Measurements from ENCODE around the gene CABP5. TPM values are rescaled to one million over a fixed set of nuclear protein-coding genes. Genes with fewer than 3 reads are reported as not detected.
"Not testable (repeated sequence)": the region's sequence is repeated elsewhere in the genome, so short reads cannot be mapped to it uniquely, and the experiment has no call there.

CABP5 gene
- not detected in 2 replicates for total RNA-seq (2014; rRNA removed; shearing (Covaris generic))

GRCh38 chr19:48043675-48044258, at the start of gene CABP5:
Gene CABP5, minus strand, starts transcription at chr19:48044079. Its CDS starts 157 bp downstream, at chr19:48043922.
- H3K27me3 ChIP-seq, result no peaks in the 10 kb centered on the region
- H3K36me3 ChIP-seq, result no peaks in the 10 kb centered on the region
- no peaks in the 10 kb centered on the region for H3K4me1 ChIP-seq
- no peak for DNase-seq
- no peaks in the 10 kb centered on the region for H3K9me3 ChIP-seq (replicated peaks)
- no peak within 1 kb of the TSS for H3K4me3 ChIP-seq
- no peak within 1 kb of the TSS for H3K27ac ChIP-seq

DNA sequence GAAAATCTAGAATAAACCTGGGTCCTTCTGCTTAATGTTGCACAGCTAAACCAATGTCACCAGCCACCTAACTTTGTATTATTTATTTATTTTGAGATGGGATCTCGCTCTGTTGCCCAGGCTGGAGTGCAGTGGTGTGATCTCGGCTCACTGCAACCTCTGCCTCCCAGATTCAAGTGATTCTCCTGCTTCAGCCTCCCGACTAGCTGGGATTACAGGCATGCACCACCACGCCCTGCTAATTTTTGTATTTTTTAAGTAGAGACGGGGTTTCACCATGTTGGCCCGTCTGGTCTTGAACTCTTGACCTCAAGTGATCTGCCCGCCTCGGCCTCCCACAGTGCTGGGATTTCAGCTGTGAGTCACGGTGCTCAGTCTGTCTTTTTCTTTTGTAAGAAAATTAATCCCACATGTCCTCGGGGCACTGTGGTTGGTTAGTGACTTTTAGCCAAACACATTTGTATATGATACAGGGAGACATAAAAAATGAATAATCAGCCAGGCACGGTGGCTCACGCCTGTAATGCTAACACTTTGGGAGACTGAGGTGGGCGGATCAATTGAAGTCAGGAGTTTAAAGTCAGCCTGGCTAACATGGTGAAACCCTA, 47.3 kb upstream of the CABP5 start:
- H3K27ac ChIP-seq; H3K27me3 ChIP-seq; H3K4me1 ChIP-seq; H3K9me3 ChIP-seq (replicated peaks); H3K36me3 ChIP-seq; H3K4me3 ChIP-seq: not testable (repeated sequence)
- DNase-seq, result peak; percentile 71

DNA sequence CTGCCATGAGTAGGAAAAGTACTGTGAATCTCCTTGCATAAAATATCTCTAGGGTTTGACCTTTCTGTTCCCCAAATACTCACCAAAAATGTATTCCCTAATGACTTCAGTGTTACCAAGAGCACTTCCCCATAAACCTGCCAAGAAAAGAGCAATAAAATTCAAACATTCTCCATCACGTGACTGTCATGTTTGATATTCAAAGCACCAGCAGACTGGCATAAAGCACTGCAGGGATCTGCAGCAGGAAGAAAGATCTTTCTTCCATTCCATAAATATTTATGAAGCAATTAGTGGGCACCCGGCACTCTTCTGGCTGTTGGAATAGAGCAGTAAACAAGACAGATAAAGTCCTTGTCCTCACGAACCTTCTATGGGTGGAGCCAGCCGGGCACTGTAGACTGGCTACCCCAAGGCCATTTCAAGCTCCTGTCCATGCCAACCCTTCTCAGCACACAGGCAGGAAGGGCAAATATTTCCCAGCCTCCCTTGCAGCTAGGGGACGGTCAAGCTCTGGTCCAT, 46.5 kb upstream of the CABP5 start:
- no peaks in the 10 kb centered on the region for H3K27me3 ChIP-seq
- H3K27ac ChIP-seq, result no peak overlapping the region
- DNase-seq, result no peak
- H3K9me3 ChIP-seq (replicated peaks), result no peaks in the 10 kb centered on the region
- no peak overlapping the region for H3K4me3 ChIP-seq
- H3K36me3 ChIP-seq, result no peaks in the 10 kb centered on the region
- no peaks in the 10 kb centered on the region for H3K4me1 ChIP-seq

GRCh38 chr19:48088991-48089390, 45.1 kb upstream of the CABP5 start:
- H3K27me3 ChIP-seq; H3K4me1 ChIP-seq; H3K9me3 ChIP-seq (replicated peaks); H3K36me3 ChIP-seq; DNase-seq; H3K27ac ChIP-seq; H3K4me3 ChIP-seq: not testable (repeated sequence)

DNA sequence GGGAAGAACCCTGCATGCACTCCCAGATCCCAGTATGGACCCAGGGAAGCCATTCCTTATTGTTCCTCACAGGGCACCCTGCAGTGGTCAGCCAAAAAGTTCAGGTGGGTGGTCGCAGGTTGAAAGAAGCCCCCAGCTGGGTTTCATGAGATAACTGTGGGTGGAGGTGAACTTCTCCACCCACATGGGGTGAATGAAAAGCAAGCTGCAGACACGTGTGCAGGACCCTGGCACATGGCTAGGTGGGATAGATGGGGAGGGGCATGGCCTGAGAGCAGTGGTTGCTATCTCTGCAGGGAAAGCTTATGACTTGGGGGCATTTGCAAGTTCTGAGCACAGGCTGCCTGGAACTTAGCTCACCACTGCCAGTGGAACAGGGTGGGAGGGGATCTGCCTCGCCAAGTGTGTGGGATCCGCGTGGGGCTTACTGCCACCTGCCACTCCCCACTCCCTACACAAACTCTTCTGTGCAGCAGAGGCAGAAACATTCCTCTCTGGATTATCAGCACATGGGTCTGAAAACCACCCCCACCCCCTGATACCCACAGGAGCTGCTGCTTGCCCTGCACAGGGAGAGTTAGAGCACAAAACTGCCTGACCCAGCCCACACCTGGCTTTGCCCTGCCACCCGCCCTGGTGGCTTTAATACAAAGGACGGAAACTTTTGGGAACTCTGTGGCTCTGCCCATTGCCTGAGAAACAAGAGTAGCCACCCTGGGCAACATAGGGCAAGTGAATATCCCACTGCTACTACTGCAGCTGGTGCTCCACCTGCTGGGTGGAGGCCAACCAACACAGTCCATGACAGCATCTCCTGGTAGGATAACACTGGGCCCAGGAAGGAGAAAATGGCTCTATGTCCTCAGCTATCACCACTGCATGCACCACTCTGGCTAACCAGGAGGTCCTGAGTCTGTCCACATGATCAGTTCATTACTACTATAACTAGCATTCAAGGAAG, 42.3 kb upstream of the CABP5 start:
- DNase-seq, result no peak
- Histone ChIP-seq H3K4me3 (no peak overlapping the region), H3K27me3 (peaks cover 4% of the 10 kb centered on the region; the same call in 1 of the 2 replicates), H3K36me3 (no peaks in the 10 kb centered on the region), H3K27ac (no peak overlapping the region), H3K9me3 (replicated peaks) (no peaks in the 10 kb centered on the region), H3K4me1 (no peaks in the 10 kb centered on the region)

- H3K36me3 ChIP-seq, result no peaks in the 10 kb centered on the region
- no peak overlapping the region for H3K27ac ChIP-seq
- DNase-seq, result no peak
- peaks cover 4% of the 10 kb centered on the region; the same call in 1 of the 2 replicates for H3K27me3 ChIP-seq
- no peaks in the 10 kb centered on the region for H3K9me3 ChIP-seq (replicated peaks)
- no peaks in the 10 kb centered on the region for H3K4me1 ChIP-seq
- H3K4me3 ChIP-seq, result no peak overlapping the region
Measured at GRCh38 chr19:48085076-48085475, 41.2 kb upstream of the CABP5 start.

GRCh38 chr19:48081106-48081505, 37.2 kb upstream of the CABP5 start:
- Histone ChIP-seq H3K36me3 (no peaks in the 10 kb centered on the region), H3K9me3 (replicated peaks) (no peaks in the 10 kb centered on the region), H3K27ac (no peak overlapping the region), H3K4me3 (no peak overlapping the region), H3K4me1 (no peaks in the 10 kb centered on the region), H3K27me3 (peaks cover 4% of the 10 kb centered on the region; the same call in 1 of the 2 replicates)
- no peak for DNase-seq

GRCh38 chr19:48070177-48070769, 26.4 kb upstream of the CABP5 start:
- not testable (repeated sequence) for H3K9me3 ChIP-seq (replicated peaks); H3K4me1 ChIP-seq; H3K27me3 ChIP-seq; DNase-seq; H3K36me3 ChIP-seq; H3K27ac ChIP-seq; H3K4me3 ChIP-seq

DNA sequence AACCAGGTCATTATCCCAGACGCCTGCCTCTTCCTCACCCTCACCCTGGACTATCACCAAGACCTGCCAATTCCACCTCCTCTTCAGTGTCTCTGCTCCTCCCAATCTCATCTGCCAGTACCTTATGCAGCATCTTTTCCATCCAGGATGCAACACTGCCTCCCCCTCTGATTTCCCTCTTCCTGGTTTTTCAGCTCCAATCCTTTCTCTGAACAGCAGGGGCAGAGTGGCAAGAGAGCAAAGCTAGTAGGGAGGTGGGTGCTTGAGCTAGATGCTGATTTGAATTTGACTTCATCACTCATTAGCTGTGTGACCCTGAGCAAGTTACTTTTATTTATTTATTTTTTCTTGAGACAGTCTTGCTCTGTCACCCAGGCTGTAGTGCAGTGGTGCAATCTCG, 25.6 kb upstream of the CABP5 start:
- Histone ChIP-seq H3K27me3 (no peaks in the 10 kb centered on the region), H3K4me1 (no peaks in the 10 kb centered on the region), H3K27ac (no peak overlapping the region), H3K4me3 (no peak overlapping the region), H3K9me3 (replicated peaks) (no peaks in the 10 kb centered on the region), H3K36me3 (no peaks in the 10 kb centered on the region)
- no peak for DNase-seq

DNA sequence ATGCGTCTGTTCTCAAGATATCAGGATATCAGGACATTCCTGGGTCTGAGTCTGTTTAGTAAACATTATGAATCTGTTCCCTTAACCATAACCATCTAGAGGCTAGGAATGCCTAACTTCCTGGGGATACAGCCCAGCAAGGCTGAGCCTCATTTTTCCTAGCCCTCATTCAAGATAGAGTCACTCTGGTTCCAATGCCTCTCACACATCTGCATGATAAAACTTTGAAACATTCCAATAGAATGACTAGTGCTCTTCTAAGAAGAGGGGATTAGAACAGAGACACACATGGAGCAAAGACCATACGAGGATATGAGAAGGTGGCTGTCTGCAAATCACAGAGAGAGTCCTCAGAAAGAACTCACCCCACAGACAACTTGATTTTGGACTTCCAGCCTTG, 20.6 kb upstream of the CABP5 start:
- Histone ChIP-seq H3K36me3 (no peaks in the 10 kb centered on the region), H3K9me3 (replicated peaks) (no peaks in the 10 kb centered on the region), H3K4me3 (no peak overlapping the region), H3K27ac (no peak overlapping the region), H3K4me1 (no peaks in the 10 kb centered on the region), H3K27me3 (no peaks in the 10 kb centered on the region)
- no peak for DNase-seq

GRCh38 chr19:48061401-48062344, 17.8 kb upstream of the CABP5 start:
- Histone ChIP-seq H3K27me3 (no peaks in the 10 kb centered on the region), H3K4me3 (no peak overlapping the region), H3K27ac (no peak overlapping the region), H3K36me3 (no peaks in the 10 kb centered on the region), H3K4me1 (no peaks in the 10 kb centered on the region), H3K9me3 (replicated peaks) (no peaks in the 10 kb centered on the region)
- DNase-seq, result no peak

GRCh38 chr19:48060381-48060780, 16.5 kb upstream of the CABP5 start:
- no peaks in the 10 kb centered on the region for H3K27me3 ChIP-seq
- H3K36me3 ChIP-seq, result no peaks in the 10 kb centered on the region
- H3K4me3 ChIP-seq, result no peak overlapping the region
- no peaks in the 10 kb centered on the region for H3K4me1 ChIP-seq
- H3K27ac ChIP-seq, result no peak overlapping the region
- H3K9me3 ChIP-seq (replicated peaks), result no peaks in the 10 kb centered on the region
- DNase-seq, result no peak

DNA sequence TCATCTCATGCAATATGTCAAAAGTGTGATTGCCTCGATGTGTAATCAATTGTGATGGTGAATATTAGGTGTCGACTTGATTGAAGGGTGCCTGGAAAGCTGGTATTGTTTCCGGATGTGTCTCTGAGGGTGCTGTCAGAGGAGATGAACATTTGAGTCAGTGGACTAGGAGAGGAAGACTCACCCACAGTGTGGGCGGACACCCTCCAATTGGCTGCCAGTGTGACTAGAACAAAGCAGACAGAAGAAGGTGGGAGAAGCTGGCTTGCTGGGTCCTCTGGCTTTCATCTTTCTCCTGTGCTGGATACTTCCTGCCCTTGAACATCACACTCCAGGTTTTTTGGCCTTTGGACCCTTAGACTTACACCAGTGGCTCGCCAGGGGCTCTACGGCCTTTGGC, 15.5 kb upstream of the CABP5 start:
- Histone ChIP-seq H3K4me3 (no peak overlapping the region), H3K36me3 (no peaks in the 10 kb centered on the region), H3K27me3 (no peaks in the 10 kb centered on the region), H3K9me3 (replicated peaks) (no peaks in the 10 kb centered on the region), H3K4me1 (no peaks in the 10 kb centered on the region), H3K27ac (no peak overlapping the region)
- no peak for DNase-seq

DNA sequence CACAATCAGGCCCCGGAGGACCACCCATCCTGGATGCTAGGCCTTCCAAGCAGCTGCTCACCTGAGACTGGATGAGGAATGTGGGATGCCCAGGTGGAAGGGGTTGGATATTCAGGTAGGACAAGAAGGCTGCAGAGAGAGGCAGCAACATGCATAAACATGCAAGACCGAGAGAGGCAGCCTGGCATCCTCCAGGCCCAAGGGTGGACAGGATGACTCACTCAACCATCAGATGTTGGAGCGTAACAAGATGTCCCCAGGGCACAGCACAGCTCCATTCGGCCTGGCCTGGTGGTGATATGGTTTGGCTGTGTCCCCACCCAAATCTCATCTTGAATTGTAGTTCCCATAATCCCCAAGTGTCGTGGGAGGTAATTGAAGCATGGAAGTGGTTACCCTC, 10.0 kb upstream of the CABP5 start:
- Histone ChIP-seq H3K4me3 (no peak overlapping the region), H3K9me3 (replicated peaks) (no peaks in the 10 kb centered on the region), H3K27ac (no peak overlapping the region), H3K36me3 (no peaks in the 10 kb centered on the region), H3K27me3 (no peaks in the 10 kb centered on the region), H3K4me1 (no peaks in the 10 kb centered on the region)
- no peak for DNase-seq

Data from SJCRH30 (cell line).